GM12865 (cell line): ENCODE data around the gene SERPINB2.
A peak's percentile ranks its signal among the peaks of the same experiment; 100 is the strongest.
"Not testable (repeated sequence)": the region's sequence is repeated elsewhere in the genome, so short reads cannot be mapped to it uniquely, and the experiment has no call there.

Source experiments
- DNase-seq: peaks from one replicate; pipeline ENCODE4 v3.0.0; 2010; ENCODE audit warnings: low read depth
- H3K4me3 ChIP-seq: 2 replicates; pipeline ENCODE4 v1.5.1; 2011; ENCODE audit warnings: mild to moderate bottlenecking, low read depth, low read length, control low read depth
- CTCF ChIP-seq: IDR thresholded peaks from 2 replicates; pipeline ENCODE4 v1.5.1; 2011; ENCODE audit warnings: low read length, control low read depth, low read depth, inconsistent platforms; ENCODE audit not compliant: insufficient read depth; ENCODE audit errors: missing control alignments

Gene SERPINB2

GRCh38 chr18:63924551-63924950, 37.0 kb downstream of the SERPINB2 start:
- no peak for TF ChIP-seq CTCF
- H3K4me3 ChIP-seq, result no peak overlapping the region
- no peak for DNase-seq

- DNase-seq, result no peak
- no peak for TF ChIP-seq CTCF
- no peak overlapping the region for H3K4me3 ChIP-seq
Measured at GRCh38 chr18:63928331-63928730, 40.8 kb downstream of the SERPINB2 start.

DNA sequence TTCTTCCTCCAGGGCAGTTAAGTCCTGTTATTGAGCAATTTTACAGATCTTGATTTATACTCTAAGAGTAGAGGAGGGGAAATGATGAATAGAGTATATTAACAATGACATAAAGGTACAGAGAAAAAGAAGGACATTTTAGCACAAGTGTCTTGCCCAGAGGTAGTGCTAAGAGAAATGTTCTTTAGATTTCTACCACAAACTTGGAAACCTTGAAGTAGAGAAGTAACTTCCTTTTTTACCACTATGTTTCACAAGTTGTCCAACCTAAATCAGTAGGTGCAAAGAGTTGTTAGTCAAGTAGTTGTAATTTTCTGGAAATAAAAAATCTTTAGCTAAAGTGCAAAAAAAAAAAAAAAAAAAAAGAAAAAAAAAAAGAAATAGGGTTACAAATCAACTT, 41.9 kb downstream of the SERPINB2 start:
- DNase-seq, H3K4me3 ChIP-seq: not testable (repeated sequence)

DNA sequence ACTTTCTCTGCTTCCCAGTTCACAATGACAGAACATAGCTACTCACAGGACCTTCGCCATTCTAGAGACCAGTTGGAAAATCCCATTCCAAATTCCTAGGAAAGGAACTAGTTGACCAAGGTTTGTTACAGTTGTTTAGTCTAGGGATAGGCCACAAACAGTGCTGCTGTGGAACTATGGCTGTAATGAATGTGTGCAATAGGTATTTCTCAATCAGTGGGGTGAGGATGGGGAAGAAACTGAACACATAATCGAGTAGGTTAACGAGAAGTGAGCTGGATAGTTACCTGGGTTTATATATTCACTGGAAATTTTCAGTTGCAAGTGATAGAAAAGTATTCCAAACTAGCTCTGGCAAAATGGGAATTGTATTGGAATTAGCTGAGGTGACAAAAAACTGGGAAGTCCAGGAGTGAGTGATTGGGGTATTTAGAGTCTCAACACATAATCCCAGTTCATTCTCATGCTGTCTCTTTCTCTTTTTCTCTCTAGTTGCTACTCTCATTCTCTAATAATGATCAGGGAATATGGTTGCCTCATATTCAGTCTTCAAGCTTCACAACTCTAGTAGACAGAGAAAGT, 43.4 kb downstream of the SERPINB2 start:
- no peak overlapping the region for H3K4me3 ChIP-seq
- no peak for DNase-seq
- no peak for TF ChIP-seq CTCF

DNA sequence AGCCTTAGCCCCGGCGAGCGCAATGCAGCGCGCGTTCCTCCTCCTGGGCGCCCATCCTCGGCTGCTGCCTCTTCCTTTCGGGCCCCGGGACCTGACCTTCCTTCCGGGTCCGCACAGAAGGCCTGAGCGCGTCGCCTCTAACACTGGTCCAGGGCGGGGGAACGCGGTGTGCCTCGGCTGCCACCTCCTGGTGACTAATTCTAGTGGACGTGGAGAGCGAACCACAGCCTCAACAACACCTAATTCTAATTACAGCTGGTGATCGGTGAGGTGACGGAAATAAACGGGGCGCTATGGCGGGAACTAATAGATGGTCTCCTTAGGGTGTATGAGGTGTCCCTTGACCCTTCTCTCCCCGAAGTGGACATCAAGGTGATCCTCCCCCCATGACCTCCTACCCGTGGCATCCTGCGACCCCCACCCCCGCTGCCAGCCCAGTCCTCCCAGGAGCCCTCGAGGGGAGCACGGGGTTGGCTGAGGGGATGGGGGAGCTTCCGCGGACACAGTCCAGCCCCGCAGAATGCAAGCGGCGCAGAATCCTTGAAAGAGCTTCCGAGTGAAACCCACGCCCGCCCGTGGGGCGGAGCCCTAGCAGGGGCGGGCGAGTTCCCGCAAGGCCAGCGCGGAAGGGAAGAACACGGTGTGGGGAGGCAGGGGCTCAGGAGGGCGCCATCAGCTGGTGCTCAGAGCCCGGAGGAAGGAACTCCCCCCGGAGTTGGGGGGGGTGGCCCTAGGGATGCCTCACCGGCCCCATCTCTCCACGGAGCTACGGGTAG, 48.8 kb downstream of the SERPINB2 start:
- peak; percentile 94 for DNase-seq
- peak overlapping the region; percentile 82 for H3K4me3 ChIP-seq
- TF ChIP-seq CTCF, result peak; percentile 76

- DNase-seq, result peak; percentile 63
- TF ChIP-seq CTCF, result no peak
- peak overlapping the region; percentile 82 for H3K4me3 ChIP-seq
Measured at GRCh38 chr18:63936932-63937393, 49.5 kb downstream of the SERPINB2 start.

- DNase-seq, result no peak
- no peak for TF ChIP-seq CTCF
Measured at GRCh38 chr18:63940008-63940407, 52.5 kb downstream of the SERPINB2 start.

GRCh38 chr18:63940543-63941050, 53.1 kb downstream of the SERPINB2 start:
- H3K4me3 ChIP-seq, DNase-seq: not testable (repeated sequence)

More at GRCh38 chr18:63940008-63940407, 52.5 kb downstream of the SERPINB2 start:
- H3K4me3 ChIP-seq, result no peak overlapping the region
